Panc1 (cell line): Measurements from ENCODE around the gene TRAPPC12.

Source experiments
- CTCF ChIP-seq: fragments of 450-650 bp; IDR thresholded peaks from 2 replicates; pipeline ENCODE4 v1.5.1; 2017; ENCODE audit warnings: mild to moderate bottlenecking
- POLR2AphosphoS5 ChIP-seq: IDR thresholded peaks from 2 replicates; pipeline ENCODE4 v1.6.1; 2012; ENCODE audit warnings: mild to moderate bottlenecking, low read depth, low read length, moderate library complexity
- REST ChIP-seq, 2 experiments: IDR thresholded peaks; 2 replicates each; pipeline ENCODE4 v1.6.1; 2011 to 2012; ENCODE audit warnings: low read depth in 2 of 2, control low read depth in 1 of 2, low read length in 1 of 2, mild to moderate bottlenecking in 1 of 2, moderate library complexity in 1 of 2; ENCODE audit not compliant: insufficient read depth in 1 of 2
- SIN3A ChIP-seq: IDR thresholded peaks from 2 replicates; pipeline ENCODE4 v1.6.1; 2012; ENCODE audit warnings: low read depth, mild to moderate bottlenecking, low read length, moderate library complexity, borderline replicate concordance; ENCODE audit not compliant: insufficient read depth
- TCF7L2 ChIP-seq: IDR thresholded peaks from 2 replicates; pipeline ENCODE4 v1.6.1; 2011; ENCODE audit warnings: mild to moderate bottlenecking, low read depth, low read length, inconsistent platforms

GRCh38 chr2:3379339-3379646, 201 bp upstream of the TRAPPC12 start:
- TF ChIP-seq REST (IDR thresholded peaks at IDR 0.05; ENCODE audit: insufficient read depth in 1 of 2, low read depth in 2 of 2, low read length in 1 of 2), result no peak
- TF ChIP-seq CTCF, result no peak
- TF ChIP-seq SIN3A, result no peak
- TF ChIP-seq POLR2AphosphoS5, result no peak; the same call in 1 of the 2 replicates
- TF ChIP-seq TCF7L2, result no peak
